Spleen (tissue), 11 donors: ENCODE data around the gene TSPAN1. TPM values are rescaled to one million over a fixed set of nuclear protein-coding genes. Genes with fewer than 3 reads are reported as not detected.

Experiments used
- DNase-seq: peaks from one replicate; pipeline ENCODE4 v3.0.0-alpha.2; 2020
- H3K27ac ChIP-seq, 8 donors: fragments of 200-600 bp; sonication (generic) in 7 of 8; 1 replicate in 4 of 8; 2 replicates in 4 of 8; pipeline versions ENCODE4 v1.5.0 to v1.8.0; 2016 to 2021; ENCODE audit warnings: inconsistent platforms in 4 of 8, mild to moderate bottlenecking in 4 of 8, moderate library complexity in 1 of 8
- H3K27me3 ChIP-seq, 7 donors: fragments of 200-600 bp; sonication (generic) in 6 of 7; replicated peaks in 1 of 7; 1 replicate in 4 of 7; 2 replicates in 3 of 7; pipeline versions ENCODE4 v1.5.0 to v1.8.0; 2016 to 2021; ENCODE audit warnings: inconsistent platforms in 3 of 7, mild to moderate bottlenecking in 1 of 7
- H3K36me3 ChIP-seq, 6 donors: fragments of 200-600 bp; sonication (generic) in 5 of 6; 1 replicate in 4 of 6; 2 replicates in 2 of 6; pipeline versions ENCODE4 v1.5.0 to v1.8.0; 2016 to 2021; ENCODE audit warnings: inconsistent platforms in 2 of 6
- H3K4me1 ChIP-seq, 6 donors: fragments of 200-600 bp; sonication (generic) in 5 of 6; 1 replicate in 3 of 6; 2 replicates in 3 of 6; pipeline versions ENCODE4 v1.5.0 to v1.8.0; 2016 to 2021; ENCODE audit warnings: inconsistent platforms in 3 of 6
- H3K4me3 ChIP-seq, 8 donors: fragments of 200-600 bp; sonication (generic) in 7 of 8; 1 replicate in 4 of 8; 2 replicates in 4 of 8; pipeline versions ENCODE4 v1.5.0 to v1.8.0; 2016 to 2021; ENCODE audit warnings: inconsistent platforms in 4 of 8, mild to moderate bottlenecking in 4 of 8, moderate library complexity in 2 of 8
- H3K9me3 ChIP-seq, 8 donors: fragments of 200-600 bp; sonication (generic) in 7 of 8; 1 replicate in 4 of 8; 2 replicates in 4 of 8; pipeline versions ENCODE4 v1.5.0 to v1.8.0; 2016 to 2021; ENCODE audit warnings: inconsistent platforms in 4 of 8
- POLR2A ChIP-seq, 3 donors: fragments of 450-650 bp; IDR thresholded peaks; one replicate each; pipeline ENCODE4 v1.5.1; 2017; ENCODE audit warnings: antibody characterized with exemption in 3 of 3, mild to moderate bottlenecking in 1 of 3
- POLR2AphosphoS5 ChIP-seq, 3 donors: sonication (generic); formaldehyde crosslinking; IDR thresholded peaks; one replicate each; pipeline ENCODE4 v1.5.1; 2017; ENCODE audit warnings: antibody characterized with exemption in 3 of 3
- WGBS, 5 donors: extraction: QIAGEN DNeasy Blood & Tissue Kit in 3 of 5; methylation state at CpG; one replicate each; pipeline versions ENCODE4 v1.1.5 to v1.1.7; 2013 to 2018; 5-methylcytosine and 5-hydroxymethylcytosine counted together
- intact Hi-C: fragments of 100-400 bp; cut with DNase I; formaldehyde crosslinking; loops from one replicate; pipeline ENCODE4 v1.15.0; 2023; ENCODE audit warnings: low total_unique reads
- polyA plus RNA-seq, 3 donors: library from polyadenylated mRNA; stranded (reverse); fragments of 200-250 nt; gene quantifications; one replicate each; pipeline ENCODE4 v1.2.1, GENCODE V29; 2013
- total RNA-seq, 7 donors: library from RNA; depleted of rRNA in 3 of 7; stranded (reverse); fragments of >200 nt in 3 of 7; fragmentation: NEBNext Ultra II Directional in 4 of 7; extraction: Animal tissue kit (Norgen Biotek cat#: 25700) in 4 of 7; gene quantifications; one replicate each; pipeline versions ENCODE4 v1.1.0 to v1.2.1, GENCODE V29; 2016 to 2021
- TF ChIP-seq, protein P1 (sequence below), 11 experiments: fragments of 200-600 bp in 7 of 11; fragments of 450-650 bp in 4 of 11; sonication (generic) in 4 of 11; IDR thresholded peaks in 8 of 11; conservative IDR thresholded peaks in 3 of 11; 1 replicate in 7 of 11; 2 replicates in 4 of 11; pipeline versions ENCODE4 v1.4.0 to v1.8.0; 2016 to 2021; ENCODE audit warnings: antibody characterized with exemption in 11 of 11, inconsistent platforms in 4 of 11, mild to moderate bottlenecking in 1 of 11
- donor health status: healthy with polysubstance abuse.
- donor health status: DM: no; HTN: no; CAD: no; lungs with moderate emphysema.
- donor health status: DM: no; HTN: no; CAD: no.
- donor health status: Bipolar disorder and iron deficiency.
- donor health status: healthy.
- donor health status: DM: no; HTN: no; CAD: no.
- donor health status: DM: yes; HTN: yes; CAD: no.

Gene TSPAN1
- total and polyA plus RNA-seq, 10 donors, result 0.85 to 3.2 (median 1.5) TPM; not detected in 2

- H3K4me3 ChIP-seq, result peak overlapping the region; percentile 61 to 79 (median 71)
- TF ChIP-seq POLR2A (IDR thresholded peaks at IDR 0.05) (no peak), POLR2AphosphoS5 (IDR thresholded peaks at IDR 0.05) (no peak)
- TF ChIP-seq, protein P1, sequence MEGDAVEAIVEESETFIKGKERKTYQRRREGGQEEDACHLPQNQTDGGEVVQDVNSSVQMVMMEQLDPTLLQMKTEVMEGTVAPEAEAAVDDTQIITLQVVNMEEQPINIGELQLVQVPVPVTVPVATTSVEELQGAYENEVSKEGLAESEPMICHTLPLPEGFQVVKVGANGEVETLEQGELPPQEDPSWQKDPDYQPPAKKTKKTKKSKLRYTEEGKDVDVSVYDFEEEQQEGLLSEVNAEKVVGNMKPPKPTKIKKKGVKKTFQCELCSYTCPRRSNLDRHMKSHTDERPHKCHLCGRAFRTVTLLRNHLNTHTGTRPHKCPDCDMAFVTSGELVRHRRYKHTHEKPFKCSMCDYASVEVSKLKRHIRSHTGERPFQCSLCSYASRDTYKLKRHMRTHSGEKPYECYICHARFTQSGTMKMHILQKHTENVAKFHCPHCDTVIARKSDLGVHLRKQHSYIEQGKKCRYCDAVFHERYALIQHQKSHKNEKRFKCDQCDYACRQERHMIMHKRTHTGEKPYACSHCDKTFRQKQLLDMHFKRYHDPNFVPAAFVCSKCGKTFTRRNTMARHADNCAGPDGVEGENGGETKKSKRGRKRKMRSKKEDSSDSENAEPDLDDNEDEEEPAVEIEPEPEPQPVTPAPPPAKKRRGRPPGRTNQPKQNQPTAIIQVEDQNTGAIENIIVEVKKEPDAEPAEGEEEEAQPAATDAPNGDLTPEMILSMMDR (IDR thresholded peaks at IDR 0.05 in 8 of 11, conservative IDR thresholded peaks at IDR 0.05 in 3 of 11), result no peak
- DNase-seq, result no peak
- H3K4me1 ChIP-seq, result peaks cover 6 to 52% (median 28%) of the 10 kb centered on the region in 6 donors
- H3K9me3 ChIP-seq, result no peaks in the 10 kb centered on the region
- H3K36me3 ChIP-seq, result no peaks in the 10 kb centered on the region
- WGBS, 5 donors, result 19 to 32% (median 20%) methylated on average over 5 of the region's 5 CpGs
- peak overlapping the region in 6 of 8 donors; percentile 89 to 93 (median 91) for H3K27ac ChIP-seq
- peaks cover 0 to 41% (median 0%) of the 10 kb centered on the region in 7 donors for H3K27me3 ChIP-seq
- intact Hi-C loops, result no loop called here
Observed at GRCh38 chr1:46130606-46131005, 44.3 kb upstream of the TSPAN1 start.

GRCh38 chr1:46131093-46131492 lies 43.8 kb upstream of the TSPAN1 start:
- no peak for DNase-seq
- Histone ChIP-seq H3K36me3 (no peaks in the 10 kb centered on the region), H3K27ac (peak overlapping the region in 6 of 8 donors; percentile 89 to 93 (median 91)), H3K4me3 (peak overlapping the region; percentile 61 to 79 (median 71)), H3K27me3 (peaks cover 0 to 41% (median 0%) of the 10 kb centered on the region in 7 donors), H3K9me3 (no peaks in the 10 kb centered on the region), H3K4me1 (peaks cover 6 to 52% (median 28%) of the 10 kb centered on the region in 6 donors)
- no peak for TF ChIP-seq POLR2AphosphoS5 (IDR thresholded peaks at IDR 0.05)
- TF ChIP-seq, protein P1 (IDR thresholded peaks at IDR 0.05 in 8 of 11, conservative IDR thresholded peaks at IDR 0.05 in 3 of 11), result no peak
- no peak for TF ChIP-seq POLR2A (IDR thresholded peaks at IDR 0.05)
- intact Hi-C loops, result no loop called here
- 4 to 8% (median 5%) methylated on average over 10 of the region's 10 CpGs for WGBS, 5 donors

DNA sequence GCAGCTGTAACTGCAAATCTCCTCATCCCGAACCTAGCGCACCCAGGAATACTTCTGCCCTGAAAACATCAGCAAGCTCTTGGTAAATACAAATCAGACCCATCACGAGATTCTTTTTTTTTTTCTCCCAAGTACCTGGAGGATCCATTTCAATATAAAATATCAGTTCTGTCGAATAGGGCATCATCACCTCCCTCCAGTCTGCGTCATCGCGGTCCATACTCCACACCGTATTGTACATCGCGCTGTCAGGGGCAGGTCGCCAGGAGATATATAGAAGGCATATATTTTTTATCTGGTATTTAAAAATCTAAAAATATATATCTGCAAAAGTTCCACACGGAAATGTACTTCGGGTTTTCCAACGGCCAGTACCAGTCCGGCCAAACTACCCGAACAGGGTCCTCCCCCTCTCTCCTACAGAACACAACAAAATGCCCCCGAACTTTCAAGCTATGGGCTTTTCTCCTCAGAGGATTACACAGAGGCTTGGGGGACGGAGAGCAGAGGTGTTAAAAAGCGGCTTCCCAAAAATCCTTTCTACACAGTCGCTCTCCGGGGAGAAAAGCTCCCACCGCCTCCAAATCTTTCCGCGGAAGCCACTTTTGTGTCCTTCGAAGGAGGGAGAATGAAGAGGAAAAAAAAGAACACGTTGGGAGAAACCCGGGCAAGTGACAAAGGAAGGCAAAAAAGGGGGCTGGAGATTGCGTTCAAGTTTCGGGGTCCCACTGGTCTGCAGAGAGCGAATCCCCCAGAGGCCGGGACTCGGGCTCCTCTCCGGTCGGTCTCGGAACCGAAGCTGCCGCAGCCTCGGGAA lies 43.0 kb upstream of the TSPAN1 start:
- H3K27ac ChIP-seq, result peak overlapping the region; percentile 89 to 93 (median 91)
- intact Hi-C loops, result no loop called here
- no peak for TF ChIP-seq POLR2A (IDR thresholded peaks at IDR 0.05)
- peaks cover 6 to 52% (median 28%) of the 10 kb centered on the region in 6 donors for H3K4me1 ChIP-seq
- DNase-seq, result peak; percentile 77
- H3K4me3 ChIP-seq, result peak overlapping the region; percentile 61 to 79 (median 71)
- H3K9me3 ChIP-seq, result no peaks in the 10 kb centered on the region
- no peaks in the 10 kb centered on the region for H3K36me3 ChIP-seq
- H3K27me3 ChIP-seq, result peaks cover 0 to 41% (median 0%) of the 10 kb centered on the region in 7 donors
- 1% methylated on average over 38 of the region's 38 CpGs for WGBS, 5 donors

DNA sequence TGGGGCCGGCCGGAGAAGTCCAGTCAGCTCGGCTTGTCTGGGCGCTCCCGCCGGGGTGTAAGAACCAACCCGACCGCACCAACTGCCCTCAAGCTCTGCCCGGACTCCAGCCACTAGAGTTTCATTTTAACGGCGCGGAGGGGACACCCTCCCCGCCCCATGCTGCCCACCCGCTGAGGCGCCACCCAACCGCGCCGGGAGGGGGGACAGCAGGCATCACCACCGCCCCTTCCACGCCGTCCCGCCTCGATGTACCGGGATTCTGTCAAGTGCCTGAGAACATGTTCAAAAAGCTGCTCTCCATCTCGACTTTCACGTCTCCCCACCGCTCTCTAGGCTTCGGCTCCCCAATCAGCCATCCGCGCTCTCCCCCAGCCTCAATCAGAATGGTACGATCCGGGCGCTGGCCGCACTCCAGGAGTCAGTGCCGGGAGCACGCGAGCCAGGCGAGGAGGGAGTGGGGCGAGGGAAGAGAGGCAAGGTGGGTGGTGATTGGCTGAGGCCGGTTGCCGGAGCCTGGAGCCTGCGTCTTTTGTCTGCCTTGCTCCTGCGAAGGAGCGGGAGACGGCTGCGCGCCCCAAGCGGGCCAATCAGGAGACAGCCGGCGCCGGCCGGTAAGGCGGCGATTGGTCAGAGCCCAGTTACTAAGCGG lies 42.2 kb upstream of the TSPAN1 start, which contains the start of gene PIK3R3:
TSS of gene PIK3R3 (minus strand) at position 101 of the 652 bp plus-strand sequence. CDS start 677 bp downstream, outside the sequence.
- Histone ChIP-seq H3K27ac (peak within 1 kb of the TSS; percentile 89 to 93 (median 91)), H3K36me3 (no peaks in the 10 kb centered on the region), H3K4me3 (peak within 1 kb of the TSS; percentile 61 to 79 (median 71)), H3K9me3 (no peaks in the 10 kb centered on the region), H3K4me1 (peaks cover 9 to 53% (median 33%) of the 10 kb centered on the region in 6 donors), H3K27me3 (peaks cover 0 to 41% (median 0%) of the 10 kb centered on the region in 7 donors)
- 0 to 1% (median 0%) methylated on average over 50 to 55 of the region's 55 CpGs for WGBS, 5 donors
- intact Hi-C loops, result no loop called here
- peak; percentile 76 to 98 (median 81) for TF ChIP-seq POLR2A (IDR thresholded peaks at IDR 0.05)
- TF ChIP-seq POLR2AphosphoS5 (IDR thresholded peaks at IDR 0.05), result peak; percentile 92 to 96 (median 94)
- TF ChIP-seq, protein P1 (IDR thresholded peaks at IDR 0.05 in 8 of 11, conservative IDR thresholded peaks at IDR 0.05 in 3 of 11), result peak in 6 of 11 experiments; percentile 16 to 37 (median 18)
- peak; percentile 97 for DNase-seq
